ENCODE measurements around the gene TEX2.

TEX2 gene

GRCh38 chr17:64164596-64165285 is 98.3 kb downstream of the TEX2 start:
- H3K4me3 ChIP-seq (ENCODE audit: low read length): no peak overlapping the region
- no peak for TF ChIP-seq ZNF274 (IDR thresholded peaks at IDR 0.05; ENCODE audit: low read depth, low read length)

GRCh38 chr17:64163468-64163867 is 99.6 kb downstream of the TEX2 start:
- no peak overlapping the region for H3K4me3 ChIP-seq (ENCODE audit: low read length)
- TF ChIP-seq ZNF274 (IDR thresholded peaks at IDR 0.05; ENCODE audit: low read depth, low read length): no peak

- no peak for TF ChIP-seq ZNF274 (IDR thresholded peaks at IDR 0.05; ENCODE audit: low read depth, low read length)
- no peak overlapping the region for H3K4me3 ChIP-seq (ENCODE audit: low read length)
Measured at GRCh38 chr17:64162554-64162953, 100.5 kb downstream of the TEX2 start.

GRCh38 chr17:64161380-64162176 is 101.5 kb downstream of the TEX2 start:
- H3K4me3 ChIP-seq (ENCODE audit: low read length): no peak overlapping the region
- no peak for TF ChIP-seq ZNF274 (IDR thresholded peaks at IDR 0.05; ENCODE audit: low read depth, low read length)

GRCh38 chr17:64160378-64160777 is 102.7 kb downstream of the TEX2 start:
- TF ChIP-seq ZNF274 (IDR thresholded peaks at IDR 0.05; ENCODE audit: low read depth, low read length): no peak
- H3K4me3 ChIP-seq (ENCODE audit: low read length): no peak overlapping the region

- H3K4me3 ChIP-seq (ENCODE audit: low read length): no peak overlapping the region
Measured at GRCh38 chr17:64158831-64159590, 104.0 kb downstream of the TEX2 start.

GRCh38 chr17:64158406-64158805 is 104.7 kb downstream of the TEX2 start:
- no peak for TF ChIP-seq ZNF274 (IDR thresholded peaks at IDR 0.05; ENCODE audit: low read depth, low read length)
- no peak overlapping the region for H3K4me3 ChIP-seq (ENCODE audit: low read length)

More at GRCh38 chr17:64158831-64159590, 104.0 kb downstream of the TEX2 start:
- TF ChIP-seq ZNF274 (IDR thresholded peaks at IDR 0.05; ENCODE audit: low read depth, low read length): no peak

- no peak overlapping the region for H3K4me3 ChIP-seq (ENCODE audit: low read length)
- TF ChIP-seq ZNF274 (IDR thresholded peaks at IDR 0.05; ENCODE audit: low read depth, low read length): no peak
Measured at GRCh38 chr17:64157669-64158180, 105.3 kb downstream of the TEX2 start.

- TF ChIP-seq ZNF274 (IDR thresholded peaks at IDR 0.05; ENCODE audit: low read depth, low read length): no peak
- no peak overlapping the region for H3K4me3 ChIP-seq (ENCODE audit: low read length)
Measured at GRCh38 chr17:64156670-64157069, 106.4 kb downstream of the TEX2 start.

GRCh38 chr17:64155751-64156544 is 107.1 kb downstream of the TEX2 start:
- H3K4me3 ChIP-seq (ENCODE audit: low read length): no peak overlapping the region
- no peak for TF ChIP-seq ZNF274 (IDR thresholded peaks at IDR 0.05; ENCODE audit: low read depth, low read length)

- no peak overlapping the region for H3K4me3 ChIP-seq (ENCODE audit: low read length)
- no peak for TF ChIP-seq ZNF274 (IDR thresholded peaks at IDR 0.05; ENCODE audit: low read depth, low read length)
Measured at GRCh38 chr17:64155129-64155528, 107.9 kb downstream of the TEX2 start.

GRCh38 chr17:64154717-64155116 is 108.3 kb downstream of the TEX2 start:
- no peak overlapping the region for H3K4me3 ChIP-seq (ENCODE audit: low read length)
- no peak for TF ChIP-seq ZNF274 (IDR thresholded peaks at IDR 0.05; ENCODE audit: low read depth, low read length)

- H3K4me3 ChIP-seq (ENCODE audit: low read length): no peak overlapping the region
- TF ChIP-seq ZNF274 (IDR thresholded peaks at IDR 0.05; ENCODE audit: low read depth, low read length): no peak
Measured at GRCh38 chr17:64154313-64154695, 108.8 kb downstream of the TEX2 start.
